Right lobe of liver (tissue), 6 donors: ENCODE results near the gene GRIK2. TPM values are rescaled to one million over a fixed set of nuclear protein-coding genes. Genes with fewer than 3 reads are reported as not detected.

Experiments used
- ATAC-seq, 4 donors: fragments of 200-7000 bp; cut with Tn5 transposase; one replicate each; pipeline ENCODE4 v1.9.1; 2020; ENCODE audit warnings: mild to moderate bottlenecking in 4 of 4, moderate library complexity in 4 of 4
- DNase-seq, 3 donors: peaks; one replicate each; pipeline ENCODE4 v3.0.0-alpha.2; 2020
- H3K27ac ChIP-seq, 3 donors: fragments of 200-600 bp; one replicate each; pipeline ENCODE4 v1.8.0; 2022
- H3K27me3 ChIP-seq, 2 donors: fragments of 200-600 bp; one replicate each; pipeline ENCODE4 v1.8.0; 2022
- H3K36me3 ChIP-seq, 4 donors: fragments of 200-600 bp; sonication (generic) in 1 of 4; one replicate each; pipeline versions ENCODE4 v1.5.1 to v1.8.0; 2017 to 2022; ENCODE audit warnings: control low read depth in 1 of 4
- H3K4me1 ChIP-seq, 4 donors: fragments of 200-600 bp; sonication (generic) in 1 of 4; one replicate each; pipeline versions ENCODE4 v1.5.1 to v1.8.0; 2017 to 2022; ENCODE audit warnings: control low read depth in 1 of 4
- H3K4me3 ChIP-seq, 3 donors: fragments of 200-600 bp; one replicate each; pipeline ENCODE4 v1.8.0; 2022
- H3K9me3 ChIP-seq, 4 donors: fragments of 200-600 bp; sonication (generic) in 1 of 4; one replicate each; pipeline versions ENCODE4 v1.5.1 to v1.8.0; 2017 to 2022; ENCODE audit warnings: control low read depth in 1 of 4
- POLR2A ChIP-seq: fragments of 450-650 bp; IDR thresholded peaks from one replicate; pipeline ENCODE4 v1.6.1; 2017; ENCODE audit warnings: antibody characterized with exemption, mild to moderate bottlenecking
- WGBS: methylation state at CpG from one replicate; pipeline ENCODE4 v1.1.6; 2018; ENCODE audit warnings: low coverage, low lambda C conversion rate; ENCODE audit not compliant: insufficient coverage; ENCODE audit errors: missing lambda C conversion rate; 5-methylcytosine and 5-hydroxymethylcytosine counted together
- intact Hi-C, 2 donors: fragments of 100-400 bp; cut with DNase I; formaldehyde crosslinking; loops; one replicate each; pipeline versions ENCODE4 v1.11.2 to v1.14.1; 2022
- total RNA-seq, 6 experiments: library from RNA; depleted of rRNA in 2 of 6; stranded (reverse); fragments of >200 nt in 2 of 6; fragmentation: NEBNext Ultra II Directional in 3 of 6; extraction: Animal tissue kit (Norgen Biotek cat#: 25700) in 3 of 6; gene quantifications; one replicate each; pipeline versions ENCODE4 v1.1.0 to v1.2.4, GENCODE V29; 2016 to 2023
- TF ChIP-seq, protein P1 (sequence below), 4 donors: fragments of 200-600 bp in 3 of 4; fragments of 450-650 bp in 1 of 4; IDR thresholded peaks; one replicate each; pipeline versions ENCODE4 v1.5.1 to v1.8.0; 2016 to 2022; ENCODE audit warnings: antibody characterized with exemption in 4 of 4, mild to moderate bottlenecking in 2 of 4
- donor health status: DM: no; HTN: yes; CAD: no.
- donor health status: DM: no; HTN: no; CAD: no.
- donor health status: DM: no; HTN: no; CAD: no.
- donor health status: DM: no; HTN: yes; CAD: no.
- donor health status: DM: no; HTN: yes; CAD: no.

The GRIK2 gene
- total RNA-seq, 6 experiments from 2014 or later: 0.04 to 0.24 (median 0.09) TPM; not detected in 3

DNA sequence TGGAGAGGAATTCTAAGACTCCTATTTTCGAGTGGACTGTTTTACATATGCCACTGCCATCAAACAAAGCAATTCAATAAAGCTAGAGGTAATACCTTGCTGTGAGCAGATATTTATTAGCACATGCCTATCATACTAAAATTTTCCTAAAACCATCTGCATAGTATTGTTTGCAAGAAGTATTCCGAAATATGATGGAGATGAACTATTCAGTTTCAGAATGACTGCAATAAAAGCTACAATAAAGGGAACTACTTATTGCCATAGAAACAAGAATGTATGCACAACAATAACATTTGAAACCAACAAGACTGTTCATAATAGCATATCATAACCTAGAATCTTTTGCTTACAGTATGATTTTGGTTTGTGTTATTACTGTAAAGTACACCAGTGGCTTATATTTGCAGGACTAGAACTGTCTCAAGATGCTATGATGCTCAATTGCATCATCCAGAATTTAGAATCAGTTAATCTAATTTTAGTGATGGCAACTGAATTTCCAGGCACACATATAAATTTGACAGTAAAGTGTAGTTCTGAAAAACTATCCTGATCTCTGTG is 144.3 kb downstream of the GRIK2 start:
- no peaks in the 10 kb centered on the region for H3K27me3 ChIP-seq
- no peak for ATAC-seq
- 25% methylated on average over 2 of the region's 2 CpGs for WGBS
- H3K9me3 ChIP-seq: no peaks in the 10 kb centered on the region
- H3K27ac ChIP-seq: no peak overlapping the region
- no peaks in the 10 kb centered on the region for H3K36me3 ChIP-seq
- intact Hi-C loops: no loop called here
- H3K4me3 ChIP-seq: no peak overlapping the region
- TF ChIP-seq POLR2A: no peak
- TF ChIP-seq, protein P1, sequence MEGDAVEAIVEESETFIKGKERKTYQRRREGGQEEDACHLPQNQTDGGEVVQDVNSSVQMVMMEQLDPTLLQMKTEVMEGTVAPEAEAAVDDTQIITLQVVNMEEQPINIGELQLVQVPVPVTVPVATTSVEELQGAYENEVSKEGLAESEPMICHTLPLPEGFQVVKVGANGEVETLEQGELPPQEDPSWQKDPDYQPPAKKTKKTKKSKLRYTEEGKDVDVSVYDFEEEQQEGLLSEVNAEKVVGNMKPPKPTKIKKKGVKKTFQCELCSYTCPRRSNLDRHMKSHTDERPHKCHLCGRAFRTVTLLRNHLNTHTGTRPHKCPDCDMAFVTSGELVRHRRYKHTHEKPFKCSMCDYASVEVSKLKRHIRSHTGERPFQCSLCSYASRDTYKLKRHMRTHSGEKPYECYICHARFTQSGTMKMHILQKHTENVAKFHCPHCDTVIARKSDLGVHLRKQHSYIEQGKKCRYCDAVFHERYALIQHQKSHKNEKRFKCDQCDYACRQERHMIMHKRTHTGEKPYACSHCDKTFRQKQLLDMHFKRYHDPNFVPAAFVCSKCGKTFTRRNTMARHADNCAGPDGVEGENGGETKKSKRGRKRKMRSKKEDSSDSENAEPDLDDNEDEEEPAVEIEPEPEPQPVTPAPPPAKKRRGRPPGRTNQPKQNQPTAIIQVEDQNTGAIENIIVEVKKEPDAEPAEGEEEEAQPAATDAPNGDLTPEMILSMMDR (IDR thresholded peaks at IDR 0.05): no peak
- DNase-seq: no peak
- no peaks in the 10 kb centered on the region for H3K4me1 ChIP-seq

DNA sequence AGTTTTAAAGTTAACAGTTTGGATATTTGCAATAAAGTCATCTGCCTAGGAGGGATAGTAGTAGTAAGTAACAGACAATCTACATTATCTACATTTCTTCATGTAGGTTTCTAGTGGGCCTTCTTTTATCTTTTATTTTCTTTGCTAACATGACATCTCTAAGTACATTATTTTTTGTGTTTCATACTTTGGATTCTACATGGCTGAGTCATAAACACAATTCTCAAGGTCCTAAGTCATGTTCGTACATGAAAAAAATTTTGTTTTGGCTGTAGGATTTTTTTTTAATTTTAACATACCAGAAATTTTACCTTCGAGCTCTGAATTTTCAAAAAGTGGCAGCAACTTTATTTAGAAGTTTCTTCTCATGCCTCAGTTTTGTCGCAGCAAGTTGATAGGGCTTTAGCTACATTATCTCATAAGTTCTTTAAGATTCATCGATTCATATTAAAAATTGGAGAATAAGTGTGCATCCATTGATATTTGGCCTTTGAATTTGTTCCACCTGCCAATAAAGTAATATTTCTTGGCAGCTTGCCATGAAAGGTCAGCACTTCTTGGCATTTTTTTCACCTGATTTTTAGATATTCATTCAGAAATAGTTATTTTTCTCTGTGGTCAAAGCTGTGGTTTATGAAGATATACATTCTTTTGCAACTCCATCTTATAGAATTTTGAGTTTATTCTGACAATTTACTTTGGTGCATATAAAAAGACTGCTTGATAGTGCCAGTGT is 146.2 kb downstream of the GRIK2 start:
- WGBS: 70% methylated on average over 4 of the region's 4 CpGs
- no peak for DNase-seq
- Histone ChIP-seq H3K27ac (no peak overlapping the region), H3K4me1 (no peaks in the 10 kb centered on the region), H3K9me3 (no peaks in the 10 kb centered on the region), H3K27me3 (no peaks in the 10 kb centered on the region), H3K4me3 (no peak overlapping the region), H3K36me3 (no peaks in the 10 kb centered on the region)
- intact Hi-C loops: no loop called here
- ATAC-seq: no peak
- TF ChIP-seq, protein P1 (IDR thresholded peaks at IDR 0.05): no peak
- TF ChIP-seq POLR2A: no peak

DNA sequence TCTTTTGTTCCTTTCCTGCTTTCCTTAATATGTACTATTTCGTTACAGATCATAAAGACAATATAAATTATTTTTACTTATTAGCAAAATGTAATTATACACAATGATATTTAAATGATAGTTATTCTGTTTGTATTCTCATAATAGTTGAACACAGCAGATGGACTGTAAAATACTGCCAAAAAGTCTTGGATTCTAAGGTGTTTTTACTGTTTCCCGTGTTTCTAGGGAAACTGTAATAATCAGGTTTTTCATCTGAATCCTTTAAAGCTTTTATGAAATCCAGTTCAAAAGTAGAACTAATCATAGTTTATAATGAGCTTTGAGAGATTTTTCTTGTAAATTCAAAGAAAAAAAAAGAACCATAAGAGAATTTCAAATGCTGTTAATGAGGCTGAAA is 148.4 kb downstream of the GRIK2 start:
- Histone ChIP-seq H3K27me3 (no peaks in the 10 kb centered on the region), H3K9me3 (no peaks in the 10 kb centered on the region), H3K27ac (no peak overlapping the region), H3K4me3 (no peak overlapping the region), H3K4me1 (no peaks in the 10 kb centered on the region), H3K36me3 (no peaks in the 10 kb centered on the region)
- ATAC-seq (no peak), DNase-seq (no peak)
- TF ChIP-seq, protein P1 (IDR thresholded peaks at IDR 0.05): no peak
- TF ChIP-seq POLR2A: no peak
- intact Hi-C loops: no loop called here
- WGBS: 65% methylated on average over 2 of the region's 2 CpGs

DNA sequence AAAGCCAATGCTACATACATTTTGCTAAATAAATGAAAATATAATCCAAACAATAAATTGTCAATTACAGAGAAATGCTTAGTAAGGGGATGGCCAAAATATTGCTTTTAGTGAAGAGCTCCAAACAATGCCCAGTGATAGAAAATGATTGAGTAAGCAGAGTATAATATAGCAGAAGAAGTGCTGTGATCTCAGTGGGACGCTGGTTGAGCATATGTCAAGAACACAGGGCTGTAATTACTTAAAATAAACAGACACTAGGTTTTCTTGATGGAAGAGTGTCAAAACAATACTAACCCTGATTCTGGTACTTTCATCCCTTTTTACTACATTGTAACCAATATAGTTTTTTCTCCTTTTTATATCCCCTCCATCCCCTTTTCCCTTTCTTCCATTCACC is 150.3 kb downstream of the GRIK2 start:
- no peak for DNase-seq
- 25% methylated on average over 1 of the region's 1 CpG for WGBS

More for the DNA sequence above, 150.3 kb downstream of the GRIK2 start:
- Histone ChIP-seq H3K27ac (no peak overlapping the region), H3K4me3 (no peak overlapping the region), H3K27me3 (no peaks in the 10 kb centered on the region), H3K4me1 (no peaks in the 10 kb centered on the region), H3K9me3 (no peaks in the 10 kb centered on the region), H3K36me3 (no peaks in the 10 kb centered on the region)
- intact Hi-C loops: no loop called here
- ATAC-seq: no peak
- no peak for TF ChIP-seq POLR2A
- TF ChIP-seq, protein P1 (IDR thresholded peaks at IDR 0.05): no peak
